Lung (tissue), 12 donors: ENCODE results near the gene CR1. TPM values are rescaled to one million over a fixed set of nuclear protein-coding genes. Genes with fewer than 3 reads are reported as not detected.

Source experiments
- ATAC-seq: fragments of 200-7000 bp; cut with Tn5 transposase; one replicate; pipeline ENCODE4 v1.9.1; 2020; ENCODE audit warnings: moderate number of reproducible peaks; ENCODE audit not compliant: insufficient read depth, low FRiP score
- DNase-seq, 3 donors: peaks; one replicate each; pipeline ENCODE4 v3.0.0-alpha.2; 2013 to 2017
- H3K27ac ChIP-seq, 2 donors: one replicate each; pipeline ENCODE4 v1.5.1; 2013; ENCODE audit warnings: mild to moderate bottlenecking in 2 of 2, moderate library complexity in 2 of 2, control low read depth in 1 of 2, inconsistent platforms in 1 of 2, low read depth in 1 of 2, low read length in 1 of 2
- H3K27me3 ChIP-seq, 3 donors: one replicate each; pipeline ENCODE4 v1.5.1; 2013; ENCODE audit warnings: low read length in 2 of 3; ENCODE audit not compliant: control insufficient read depth in 3 of 3, insufficient read depth in 3 of 3
- H3K36me3 ChIP-seq, 4 donors: one replicate each; pipeline ENCODE4 v1.5.1; 2013; ENCODE audit warnings: low read length in 4 of 4, mild to moderate bottlenecking in 1 of 4, moderate library complexity in 1 of 4; ENCODE audit not compliant: control insufficient read depth in 4 of 4, insufficient read depth in 4 of 4
- H3K4me1 ChIP-seq, 5 donors: one replicate each; pipeline ENCODE4 v1.5.1; 2013; ENCODE audit warnings: low read length in 5 of 5, mild to moderate bottlenecking in 2 of 5, moderate library complexity in 1 of 5; ENCODE audit not compliant: control insufficient read depth in 5 of 5, insufficient read depth in 5 of 5
- H3K4me3 ChIP-seq: one replicate; pipeline ENCODE4 v1.5.1; 2013; ENCODE audit warnings: mild to moderate bottlenecking, control low read depth, moderate library complexity
- H3K9ac ChIP-seq, 2 donors: one replicate each; pipeline ENCODE4 v1.5.1; 2013; ENCODE audit warnings: low read length in 2 of 2, control low read depth in 1 of 2; ENCODE audit not compliant: insufficient read depth in 1 of 2
- H3K9me3 ChIP-seq, 4 donors: one replicate each; pipeline ENCODE4 v1.5.1; 2013; ENCODE audit warnings: low read length in 3 of 4, mild to moderate bottlenecking in 1 of 4, moderate library complexity in 1 of 4; ENCODE audit not compliant: control insufficient read depth in 4 of 4, insufficient read depth in 3 of 4
- WGBS, 2 donors: extraction: QIAGEN DNeasy Blood & Tissue Kit; methylation state at CpG; one replicate each; pipeline ENCODE4 v1.1.7; 2013; 5-methylcytosine and 5-hydroxymethylcytosine counted together
- polyA plus RNA-seq, 2 donors: library from polyadenylated mRNA; stranded (reverse); fragments of 200-250 nt; gene quantifications; one replicate each; pipeline ENCODE4 v1.2.1, GENCODE V29; 2013
- total RNA-seq, 2 donors: library from RNA; depleted of rRNA in 1 of 2; stranded (reverse); fragments of >200 nt in 1 of 2; gene quantifications; one replicate each; pipeline ENCODE4 v1.2.1, GENCODE V29; 2014 to 2021
- TF ChIP-seq, protein P1 (sequence below): IDR thresholded peaks from 2 replicates; pipeline ENCODE4 v1.5.1; 2012; ENCODE audit warnings: mild to moderate bottlenecking; ENCODE audit errors: control extremely low read depth, extremely low read depth
- donor health status: control.
- donor health status: control.
- donor health status: Bipolar disorder and iron deficiency.
- donor health status: healthy.
- donor health status: DM: yes; HTN: yes; CAD: no.

The CR1 gene
- total and polyA plus RNA-seq, 4 donors = 0.57 to 26.6 (median 16.6) TPM

- ATAC-seq (no peak), DNase-seq (no peak)
- no peaks in the 10 kb centered on the region for H3K9me3 ChIP-seq
- no peaks in the 10 kb centered on the region for H3K4me1 ChIP-seq
- peaks cover 0 to 19% (median 11%) of the 10 kb centered on the region in 3 donors for H3K27me3 ChIP-seq
- no peak overlapping the region for H3K27ac ChIP-seq
- H3K9ac ChIP-seq = no peak overlapping the region
- no peak overlapping the region for H3K4me3 ChIP-seq
- no peaks in the 10 kb centered on the region for H3K36me3 ChIP-seq
- TF ChIP-seq, protein P1, sequence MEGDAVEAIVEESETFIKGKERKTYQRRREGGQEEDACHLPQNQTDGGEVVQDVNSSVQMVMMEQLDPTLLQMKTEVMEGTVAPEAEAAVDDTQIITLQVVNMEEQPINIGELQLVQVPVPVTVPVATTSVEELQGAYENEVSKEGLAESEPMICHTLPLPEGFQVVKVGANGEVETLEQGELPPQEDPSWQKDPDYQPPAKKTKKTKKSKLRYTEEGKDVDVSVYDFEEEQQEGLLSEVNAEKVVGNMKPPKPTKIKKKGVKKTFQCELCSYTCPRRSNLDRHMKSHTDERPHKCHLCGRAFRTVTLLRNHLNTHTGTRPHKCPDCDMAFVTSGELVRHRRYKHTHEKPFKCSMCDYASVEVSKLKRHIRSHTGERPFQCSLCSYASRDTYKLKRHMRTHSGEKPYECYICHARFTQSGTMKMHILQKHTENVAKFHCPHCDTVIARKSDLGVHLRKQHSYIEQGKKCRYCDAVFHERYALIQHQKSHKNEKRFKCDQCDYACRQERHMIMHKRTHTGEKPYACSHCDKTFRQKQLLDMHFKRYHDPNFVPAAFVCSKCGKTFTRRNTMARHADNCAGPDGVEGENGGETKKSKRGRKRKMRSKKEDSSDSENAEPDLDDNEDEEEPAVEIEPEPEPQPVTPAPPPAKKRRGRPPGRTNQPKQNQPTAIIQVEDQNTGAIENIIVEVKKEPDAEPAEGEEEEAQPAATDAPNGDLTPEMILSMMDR = no peak
These were observed 8.5 kb downstream of the CR1 start for GRCh38 chr1:207504438-207504837.

GRCh38 chr1:207510444-207510843 is 14.5 kb downstream of the CR1 start:
- no peak overlapping the region for H3K9ac ChIP-seq
- 73 to 81% methylated on average over 1 of the region's 1 CpG for WGBS, 2 donors
- H3K36me3 ChIP-seq = no peaks in the 10 kb centered on the region
- ATAC-seq (no peak), DNase-seq (no peak)
- no peak overlapping the region for H3K27ac ChIP-seq
- H3K9me3 ChIP-seq = no peaks in the 10 kb centered on the region
- no peak overlapping the region for H3K4me3 ChIP-seq
- TF ChIP-seq, protein P1 = no peak
- H3K27me3 ChIP-seq = no peaks in the 10 kb centered on the region
- H3K4me1 ChIP-seq = no peaks in the 10 kb centered on the region

- Histone ChIP-seq H3K27ac (no peak overlapping the region), H3K36me3 (no peaks in the 10 kb centered on the region), H3K4me1 (no peaks in the 10 kb centered on the region), H3K27me3 (no peaks in the 10 kb centered on the region), H3K9ac (no peak overlapping the region), H3K4me3 (no peak overlapping the region), H3K9me3 (no peaks in the 10 kb centered on the region)
- ATAC-seq (no peak), DNase-seq (no peak)
- TF ChIP-seq, protein P1 = no peak
- WGBS, 2 donors = 95 to 96% methylated on average over 13 of the region's 13 CpGs
These were observed 18.9 kb downstream of the CR1 start for GRCh38 chr1:207514890-207515289.

DNA sequence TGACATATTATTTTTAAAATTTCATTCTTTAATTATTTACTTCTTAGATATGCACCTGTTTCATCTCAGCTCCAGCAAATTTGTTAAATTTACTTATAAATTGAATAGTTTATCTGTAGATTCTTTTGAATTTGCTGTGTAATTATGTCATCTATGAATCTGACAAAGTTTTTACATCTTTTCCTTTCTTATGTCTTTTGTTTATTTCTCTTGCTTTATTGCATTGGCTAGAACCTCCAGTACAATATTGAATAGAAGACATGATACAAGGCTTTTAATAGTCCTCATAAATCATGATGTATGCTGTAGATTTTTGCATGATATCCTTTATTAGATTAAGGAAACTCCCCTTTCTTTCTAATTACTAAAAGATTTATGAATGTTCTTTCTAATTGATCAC is 20.8 kb downstream of the CR1 start:
- no peak for DNase-seq
- TF ChIP-seq, protein P1 = no peak
- no peaks in the 10 kb centered on the region for H3K27me3 ChIP-seq
- ATAC-seq = no peak
- no peaks in the 10 kb centered on the region for H3K9me3 ChIP-seq
- no peaks in the 10 kb centered on the region for H3K36me3 ChIP-seq
- no peak overlapping the region for H3K27ac ChIP-seq
- H3K9ac ChIP-seq = no peak overlapping the region
- no peaks in the 10 kb centered on the region for H3K4me1 ChIP-seq
- no peak overlapping the region for H3K4me3 ChIP-seq
